Cardiac fibroblast (primary cell): Measurements from ENCODE around the gene RHBDF1.

Experiments
- DNase-seq, 2 donors: peaks; one replicate each; pipeline versions ENCODE4 v3.0.0 to v3.0.0-alpha.2; 2010; ENCODE audit warnings: low read depth in 2 of 2
- H3K4me3 ChIP-seq, 2 donors: replicated peaks in 1 of 2; 1 replicate in 1 of 2; 2 replicates in 1 of 2; pipeline ENCODE4 v1.5.1; 2011; ENCODE audit warnings: low read depth in 2 of 2, low read length in 2 of 2, mild to moderate bottlenecking in 2 of 2, moderate library complexity in 1 of 2
- CTCF ChIP-seq: IDR thresholded peaks from one replicate; pipeline ENCODE4 v1.5.1; 2011; ENCODE audit warnings: low read depth, mild to moderate bottlenecking, low read length, inconsistent platforms

RHBDF1 gene

GRCh38 chr16:72561-73548 lies at the start of gene RHBDF1:
Gene RHBDF1, minus strand, starts transcription at chr16:72631. Its CDS starts 7,616 bp downstream, at chr16:65015.
- H3K4me3 ChIP-seq, result peak within 1 kb of the TSS; percentile 70 to 73
- peak; percentile 58 to 70 for DNase-seq
- no peak for TF ChIP-seq CTCF

- no peak for DNase-seq
- no peak overlapping the region for H3K4me3 ChIP-seq
Measured at GRCh38 chr16:120756-121155, 48.3 kb upstream of the RHBDF1 start.

GRCh38 chr16:119835-120491 lies 47.5 kb upstream of the RHBDF1 start:
- no peak for TF ChIP-seq CTCF
- DNase-seq, result no peak
- no peak overlapping the region for H3K4me3 ChIP-seq

More at GRCh38 chr16:120756-121155, 48.3 kb upstream of the RHBDF1 start:
- no peak for TF ChIP-seq CTCF

GRCh38 chr16:119295-119694 lies 46.9 kb upstream of the RHBDF1 start:
- H3K4me3 ChIP-seq, result no peak overlapping the region
- DNase-seq, result no peak

GRCh38 chr16:118857-119256 lies 46.4 kb upstream of the RHBDF1 start:
- DNase-seq, result no peak
- no peak overlapping the region for H3K4me3 ChIP-seq
- no peak for TF ChIP-seq CTCF

More at GRCh38 chr16:119295-119694, 46.9 kb upstream of the RHBDF1 start:
- no peak for TF ChIP-seq CTCF

- peak; percentile 78 for TF ChIP-seq CTCF
- DNase-seq, result peak; percentile 50 to 54
Measured at GRCh38 chr16:117379-118365, 45.2 kb upstream of the RHBDF1 start.

More at GRCh38 chr16:117379-118365, 45.2 kb upstream of the RHBDF1 start:
- no peak overlapping the region for H3K4me3 ChIP-seq
